GM21515 (cell line): ENCODE results near the gene SLC13A1.
A peak's percentile ranks its signal among the peaks of the same experiment; 100 is the strongest.

Experiments
- ATAC-seq: cut with Tn5 transposase; IDR thresholded peaks from one replicate; pipeline ENCODE4 v1.9.1; 2021; ENCODE audit not compliant: unreplicated experiment

The SLC13A1 gene

GRCh38 chr7:123198111-123198510, 1.7 kb downstream of the SLC13A1 start:
- ATAC-seq = no peak

- ATAC-seq = no peak
These were observed 6.5 kb downstream of the SLC13A1 start for GRCh38 chr7:123193235-123193634.

- no peak for ATAC-seq
These were observed 8.6 kb downstream of the SLC13A1 start for GRCh38 chr7:123191132-123191531.

GRCh38 chr7:123190109-123190831, 9.5 kb downstream of the SLC13A1 start:
- ATAC-seq = peak; percentile 94

- ATAC-seq = no peak
These were observed 14.0 kb downstream of the SLC13A1 start for GRCh38 chr7:123185756-123186155.

- no peak for ATAC-seq
These were observed 15.5 kb downstream of the SLC13A1 start for GRCh38 chr7:123184271-123184670.

GRCh38 chr7:123183431-123183830, 16.3 kb downstream of the SLC13A1 start:
- no peak for ATAC-seq

- no peak for ATAC-seq
These were observed 22.3 kb downstream of the SLC13A1 start for GRCh38 chr7:123177442-123177841.

GRCh38 chr7:123170333-123171246, 29.2 kb downstream of the SLC13A1 start:
- ATAC-seq = no peak

- no peak for ATAC-seq
These were observed 30.7 kb downstream of the SLC13A1 start for GRCh38 chr7:123169065-123169464.

- ATAC-seq = no peak
These were observed 42.2 kb downstream of the SLC13A1 start for GRCh38 chr7:123157606-123158005.

- ATAC-seq = no peak
These were observed 44.2 kb downstream of the SLC13A1 start for GRCh38 chr7:123155571-123155970.

GRCh38 chr7:123154231-123154860, 45.4 kb downstream of the SLC13A1 start:
- ATAC-seq = peak; percentile 99

GRCh38 chr7:123151443-123151842, 48.3 kb downstream of the SLC13A1 start:
- no peak for ATAC-seq

GRCh38 chr7:123148813-123149212, 51.0 kb downstream of the SLC13A1 start:
- no peak for ATAC-seq

- ATAC-seq = no peak
These were observed 56.3 kb downstream of the SLC13A1 start for GRCh38 chr7:123143252-123144006.

GRCh38 chr7:123140561-123140960, 59.2 kb downstream of the SLC13A1 start:
- no peak for ATAC-seq

- ATAC-seq = no peak
These were observed 63.8 kb downstream of the SLC13A1 start for GRCh38 chr7:123135960-123136359.

GRCh38 chr7:123133924-123134323, 65.8 kb downstream of the SLC13A1 start:
- no peak for ATAC-seq

GRCh38 chr7:123131961-123132360, 67.8 kb downstream of the SLC13A1 start:
- ATAC-seq = no peak

GRCh38 chr7:123131556-123131955, 68.2 kb downstream of the SLC13A1 start:
- no peak for ATAC-seq
